OCI-LY1 (cell line): ENCODE data around the gene FMR1NB.

Source experiments
- EZH2 ChIP-seq: fragments of 200-600 bp; sonication (generic), shearing (Covaris generic); IDR thresholded peaks from 2 replicates; pipeline ENCODE4 v1.8.0; 2017; ENCODE audit warnings: borderline replicate concordance, mixed run types, mild to moderate bottlenecking, antibody characterized with exemption, low read length, moderate library complexity, mixed read lengths
- TF ChIP-seq, protein P1 (sequence below): fragments of 200-600 bp; sonication (generic), shearing (Covaris generic); IDR thresholded peaks from 2 replicates; pipeline ENCODE4 v1.5.1; 2017; ENCODE audit warnings: mild to moderate bottlenecking, antibody characterized with exemption, low read length, moderate library complexity, mixed read lengths

DNA sequence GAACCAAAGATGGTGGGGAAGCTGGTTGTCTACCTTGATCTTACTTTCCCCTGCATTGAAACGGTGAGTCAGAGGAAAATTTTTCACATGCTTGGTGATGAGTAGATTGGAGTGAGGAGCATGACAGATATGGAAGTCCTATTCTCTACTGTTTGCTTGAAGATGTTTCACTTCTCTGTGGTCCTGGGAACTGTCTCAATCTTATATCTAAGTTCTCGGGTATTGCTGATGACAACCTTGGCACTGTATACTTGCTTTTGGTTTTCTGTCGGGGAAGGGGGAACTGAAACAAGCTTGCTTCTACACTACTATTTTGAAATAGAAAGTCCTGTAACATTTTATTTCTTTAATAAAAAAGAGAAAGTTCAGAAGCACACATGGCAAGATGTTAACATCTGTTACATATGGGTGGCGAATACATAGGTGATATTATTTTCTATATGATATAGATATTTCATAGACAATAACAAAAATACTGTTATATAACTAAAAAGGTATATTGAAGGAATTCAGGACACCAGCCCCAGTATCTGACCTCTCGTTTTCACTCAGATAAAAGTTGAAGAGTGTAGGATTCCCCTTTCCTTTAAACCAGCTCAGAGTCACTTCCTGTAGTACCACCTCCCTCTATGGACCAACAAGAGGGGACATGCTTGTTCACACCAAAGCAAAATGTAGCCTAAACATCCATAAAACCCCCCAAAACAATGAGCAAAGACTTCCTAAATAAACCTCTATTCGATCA, 88.8 kb downstream of the FMR1NB start:
- TF ChIP-seq, protein P1, sequence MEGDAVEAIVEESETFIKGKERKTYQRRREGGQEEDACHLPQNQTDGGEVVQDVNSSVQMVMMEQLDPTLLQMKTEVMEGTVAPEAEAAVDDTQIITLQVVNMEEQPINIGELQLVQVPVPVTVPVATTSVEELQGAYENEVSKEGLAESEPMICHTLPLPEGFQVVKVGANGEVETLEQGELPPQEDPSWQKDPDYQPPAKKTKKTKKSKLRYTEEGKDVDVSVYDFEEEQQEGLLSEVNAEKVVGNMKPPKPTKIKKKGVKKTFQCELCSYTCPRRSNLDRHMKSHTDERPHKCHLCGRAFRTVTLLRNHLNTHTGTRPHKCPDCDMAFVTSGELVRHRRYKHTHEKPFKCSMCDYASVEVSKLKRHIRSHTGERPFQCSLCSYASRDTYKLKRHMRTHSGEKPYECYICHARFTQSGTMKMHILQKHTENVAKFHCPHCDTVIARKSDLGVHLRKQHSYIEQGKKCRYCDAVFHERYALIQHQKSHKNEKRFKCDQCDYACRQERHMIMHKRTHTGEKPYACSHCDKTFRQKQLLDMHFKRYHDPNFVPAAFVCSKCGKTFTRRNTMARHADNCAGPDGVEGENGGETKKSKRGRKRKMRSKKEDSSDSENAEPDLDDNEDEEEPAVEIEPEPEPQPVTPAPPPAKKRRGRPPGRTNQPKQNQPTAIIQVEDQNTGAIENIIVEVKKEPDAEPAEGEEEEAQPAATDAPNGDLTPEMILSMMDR = no peak
- no peak for TF ChIP-seq EZH2
